A673 (cell line): ENCODE measurements around the gene GAS7.

ENCODE experiments used
- EZH2 ChIP-seq: fragments of 200-600 bp; sonication (generic); IDR thresholded peaks from 2 replicates; pipeline ENCODE4 v1.6.1; 2017; ENCODE audit warnings: borderline replicate concordance, low read depth, mild to moderate bottlenecking, mixed read lengths, antibody characterized with exemption, low read length; ENCODE audit not compliant: poor library complexity, severe bottlenecking
- TF ChIP-seq, protein P1 (sequence below): fragments of 300-800, 200-600 bp; sonication (generic); conservative IDR thresholded peaks from 2 replicates; pipeline ENCODE4 v1.5.1; 2017; ENCODE audit warnings: low read depth, mild to moderate bottlenecking, antibody characterized with exemption, low read length, moderate library complexity, mixed read lengths

DNA sequence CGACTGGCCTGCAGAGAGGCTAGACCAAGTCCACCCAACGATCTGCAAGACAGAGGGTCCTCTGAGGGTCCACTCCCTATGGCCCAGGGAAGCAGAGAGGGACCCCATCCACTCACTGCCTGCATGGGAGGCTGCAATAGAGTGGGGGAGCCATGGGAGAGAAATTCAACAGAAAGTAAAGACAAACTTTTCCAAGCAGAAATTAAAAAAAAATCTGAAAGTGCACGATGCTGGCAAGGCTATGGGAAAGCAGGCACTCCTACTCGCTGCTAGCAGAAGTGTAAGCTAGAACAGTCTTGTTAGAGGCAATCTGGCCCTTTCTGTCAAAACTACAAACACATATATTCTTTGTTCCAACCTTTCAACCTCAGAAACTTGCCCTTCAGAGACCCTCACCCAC lies 85.4 kb downstream of the GAS7 start:
- no peak for TF ChIP-seq EZH2
- TF ChIP-seq, protein P1, sequence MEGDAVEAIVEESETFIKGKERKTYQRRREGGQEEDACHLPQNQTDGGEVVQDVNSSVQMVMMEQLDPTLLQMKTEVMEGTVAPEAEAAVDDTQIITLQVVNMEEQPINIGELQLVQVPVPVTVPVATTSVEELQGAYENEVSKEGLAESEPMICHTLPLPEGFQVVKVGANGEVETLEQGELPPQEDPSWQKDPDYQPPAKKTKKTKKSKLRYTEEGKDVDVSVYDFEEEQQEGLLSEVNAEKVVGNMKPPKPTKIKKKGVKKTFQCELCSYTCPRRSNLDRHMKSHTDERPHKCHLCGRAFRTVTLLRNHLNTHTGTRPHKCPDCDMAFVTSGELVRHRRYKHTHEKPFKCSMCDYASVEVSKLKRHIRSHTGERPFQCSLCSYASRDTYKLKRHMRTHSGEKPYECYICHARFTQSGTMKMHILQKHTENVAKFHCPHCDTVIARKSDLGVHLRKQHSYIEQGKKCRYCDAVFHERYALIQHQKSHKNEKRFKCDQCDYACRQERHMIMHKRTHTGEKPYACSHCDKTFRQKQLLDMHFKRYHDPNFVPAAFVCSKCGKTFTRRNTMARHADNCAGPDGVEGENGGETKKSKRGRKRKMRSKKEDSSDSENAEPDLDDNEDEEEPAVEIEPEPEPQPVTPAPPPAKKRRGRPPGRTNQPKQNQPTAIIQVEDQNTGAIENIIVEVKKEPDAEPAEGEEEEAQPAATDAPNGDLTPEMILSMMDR, result no peak
